Endothelial cell (in vitro differentiated cells): ENCODE data around the gene PRR13. TPM values are rescaled to one million over a fixed set of nuclear protein-coding genes. Genes with fewer than 3 reads are reported as not detected.
"Not testable (repeated sequence)": the region's sequence is repeated elsewhere in the genome, so short reads cannot be mapped to it uniquely, and the experiment has no call there.

Experiments used
- DNase-seq: peaks from one replicate; pipeline ENCODE4 v3.0.0; 2021; ENCODE audit warnings: low spot score
- H3K27ac Mint-ChIP-seq: one replicate; pipeline ENCODE4 v1.8.0; 2021; ENCODE audit warnings: mixed read lengths, inconsistent platforms; ENCODE audit not compliant: unreplicated experiment
- H3K27me3 Mint-ChIP-seq: one replicate; pipeline ENCODE4 v1.8.0; 2021; ENCODE audit warnings: mild to moderate bottlenecking, moderate library complexity, mixed read lengths, inconsistent platforms; ENCODE audit not compliant: unreplicated experiment
- H3K36me3 Mint-ChIP-seq: one replicate; pipeline ENCODE4 v1.8.0; 2021; ENCODE audit warnings: mild to moderate bottlenecking, low read depth, mixed read lengths, inconsistent platforms; ENCODE audit not compliant: unreplicated experiment
- H3K4me1 Mint-ChIP-seq: one replicate; pipeline ENCODE4 v1.8.0; 2021; ENCODE audit warnings: mild to moderate bottlenecking, mixed read lengths, inconsistent platforms; ENCODE audit not compliant: unreplicated experiment
- H3K4me3 Mint-ChIP-seq: one replicate; pipeline ENCODE4 v1.8.0; 2021; ENCODE audit warnings: mild to moderate bottlenecking, mixed read lengths, inconsistent platforms; ENCODE audit not compliant: unreplicated experiment
- H3K9me3 Mint-ChIP-seq: one replicate; pipeline ENCODE4 v1.8.0; 2021; ENCODE audit warnings: mixed read lengths, inconsistent platforms; ENCODE audit not compliant: unreplicated experiment
- total RNA-seq: library from RNA; stranded (reverse); fragmentation: NEBNext Ultra II Directional; extraction: Animal tissue kit (Norgen Biotek cat#: 25700); gene quantifications from one replicate; pipeline ENCODE4 v1.2.1, GENCODE V29; 2021; ENCODE audit not compliant: unreplicated experiment
- TF ChIP-seq, protein P1 (sequence below): fragments of 200-600 bp; sonication (generic); IDR thresholded peaks from one replicate; pipeline ENCODE4 v1.5.0; 2021; ENCODE audit warnings: antibody characterized with exemption; ENCODE audit not compliant: unreplicated experiment

Gene PRR13
- total RNA-seq, 1 donor from 2014 or later = 131 TPM

DNA sequence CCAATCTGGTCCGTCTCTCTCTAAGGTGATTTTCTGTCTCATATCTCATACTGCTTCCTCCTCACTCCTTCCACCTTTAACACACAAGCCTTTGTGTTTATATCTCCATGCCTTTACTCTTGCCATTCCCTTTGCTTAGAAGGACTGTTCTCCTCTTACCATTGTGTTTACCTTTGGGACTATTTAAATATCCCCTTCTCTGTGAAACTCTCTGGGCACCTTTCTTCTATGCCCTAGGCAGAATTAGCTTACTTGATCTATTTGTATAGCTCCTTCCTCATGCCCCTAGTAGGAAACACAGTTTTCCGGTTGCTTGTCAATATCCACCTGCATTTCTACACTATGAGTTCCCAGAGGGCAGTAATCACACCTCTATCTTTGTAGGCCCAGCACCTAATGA lies 21.8 kb upstream of the PRR13 start:
- peak overlapping the region; percentile 79 for H3K27ac Mint-ChIP-seq
- peaks cover 38% of the 10 kb centered on the region for H3K4me1 Mint-ChIP-seq
- no peak for DNase-seq
- H3K27me3 Mint-ChIP-seq = peaks cover 11% of the 10 kb centered on the region
- TF ChIP-seq, protein P1, sequence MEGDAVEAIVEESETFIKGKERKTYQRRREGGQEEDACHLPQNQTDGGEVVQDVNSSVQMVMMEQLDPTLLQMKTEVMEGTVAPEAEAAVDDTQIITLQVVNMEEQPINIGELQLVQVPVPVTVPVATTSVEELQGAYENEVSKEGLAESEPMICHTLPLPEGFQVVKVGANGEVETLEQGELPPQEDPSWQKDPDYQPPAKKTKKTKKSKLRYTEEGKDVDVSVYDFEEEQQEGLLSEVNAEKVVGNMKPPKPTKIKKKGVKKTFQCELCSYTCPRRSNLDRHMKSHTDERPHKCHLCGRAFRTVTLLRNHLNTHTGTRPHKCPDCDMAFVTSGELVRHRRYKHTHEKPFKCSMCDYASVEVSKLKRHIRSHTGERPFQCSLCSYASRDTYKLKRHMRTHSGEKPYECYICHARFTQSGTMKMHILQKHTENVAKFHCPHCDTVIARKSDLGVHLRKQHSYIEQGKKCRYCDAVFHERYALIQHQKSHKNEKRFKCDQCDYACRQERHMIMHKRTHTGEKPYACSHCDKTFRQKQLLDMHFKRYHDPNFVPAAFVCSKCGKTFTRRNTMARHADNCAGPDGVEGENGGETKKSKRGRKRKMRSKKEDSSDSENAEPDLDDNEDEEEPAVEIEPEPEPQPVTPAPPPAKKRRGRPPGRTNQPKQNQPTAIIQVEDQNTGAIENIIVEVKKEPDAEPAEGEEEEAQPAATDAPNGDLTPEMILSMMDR = no peak
- H3K4me3 Mint-ChIP-seq = peak overlapping the region; percentile 32
- peaks cover 4% of the 10 kb centered on the region for H3K36me3 Mint-ChIP-seq
- H3K9me3 Mint-ChIP-seq = no peaks in the 10 kb centered on the region

DNA sequence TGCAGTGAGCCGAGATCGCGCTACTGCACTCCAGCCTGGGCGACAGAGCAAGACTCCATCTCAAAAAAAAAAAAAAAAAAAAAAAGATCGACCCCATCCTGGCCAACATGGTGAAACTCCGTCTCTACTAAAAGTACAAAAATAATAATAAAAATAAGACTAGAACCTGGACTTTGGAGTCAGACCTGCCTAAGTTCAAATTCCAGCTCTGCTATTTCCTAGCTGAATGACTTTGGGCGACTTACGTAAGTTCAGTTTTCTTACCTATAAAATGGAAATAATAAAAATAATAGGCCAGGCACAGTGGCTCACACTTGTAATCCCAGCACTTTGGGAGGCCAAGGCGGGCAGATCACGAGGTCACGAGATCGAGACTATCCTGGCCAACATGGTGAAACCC lies 19.3 kb upstream of the PRR13 start:
- DNase-seq, H3K4me3 Mint-ChIP-seq, H3K9me3 Mint-ChIP-seq, H3K27ac Mint-ChIP-seq, H3K27me3 Mint-ChIP-seq, H3K36me3 Mint-ChIP-seq: not testable (repeated sequence)
- peaks cover 18% of the 10 kb centered on the region for H3K4me1 Mint-ChIP-seq

DNA sequence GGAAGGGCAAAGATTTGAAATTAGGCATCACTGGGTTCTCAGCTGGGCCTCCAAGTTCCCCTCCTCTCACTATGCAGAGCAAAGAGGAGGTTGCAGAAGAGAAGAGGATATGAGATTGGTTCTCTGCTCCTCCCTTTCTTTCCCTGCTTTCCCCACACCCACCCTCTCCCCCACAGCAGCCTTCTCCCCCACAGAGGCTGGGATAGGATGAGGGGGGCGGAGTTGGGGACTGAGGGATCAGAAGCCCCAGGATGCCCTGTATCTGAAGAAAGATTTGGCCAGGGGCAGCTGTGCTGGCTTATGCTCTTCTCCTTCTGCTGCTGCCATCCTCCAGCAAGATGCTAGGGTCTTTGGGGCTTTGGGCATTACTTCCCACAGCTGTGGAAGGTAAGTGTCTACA lies 17.9 kb upstream of the PRR13 start, which contains the start of gene AMHR2:
Gene AMHR2, plus strand, starts transcription at position 259 of the 400 bp plus-strand sequence. Its CDS starts 80 bp downstream, at position 339.
- Mint-ChIP-seq H3K4me1 (peaks cover 18% of the 10 kb centered on the region), H3K27me3 (peaks cover 7% of the 10 kb centered on the region), H3K27ac (peak within 1 kb of the TSS; percentile 24), H3K9me3 (no peaks in the 10 kb centered on the region), H3K4me3 (no peak within 1 kb of the TSS), H3K36me3 (peaks cover 4% of the 10 kb centered on the region)
- DNase-seq = no peak
- TF ChIP-seq, protein P1 = no peak

DNA sequence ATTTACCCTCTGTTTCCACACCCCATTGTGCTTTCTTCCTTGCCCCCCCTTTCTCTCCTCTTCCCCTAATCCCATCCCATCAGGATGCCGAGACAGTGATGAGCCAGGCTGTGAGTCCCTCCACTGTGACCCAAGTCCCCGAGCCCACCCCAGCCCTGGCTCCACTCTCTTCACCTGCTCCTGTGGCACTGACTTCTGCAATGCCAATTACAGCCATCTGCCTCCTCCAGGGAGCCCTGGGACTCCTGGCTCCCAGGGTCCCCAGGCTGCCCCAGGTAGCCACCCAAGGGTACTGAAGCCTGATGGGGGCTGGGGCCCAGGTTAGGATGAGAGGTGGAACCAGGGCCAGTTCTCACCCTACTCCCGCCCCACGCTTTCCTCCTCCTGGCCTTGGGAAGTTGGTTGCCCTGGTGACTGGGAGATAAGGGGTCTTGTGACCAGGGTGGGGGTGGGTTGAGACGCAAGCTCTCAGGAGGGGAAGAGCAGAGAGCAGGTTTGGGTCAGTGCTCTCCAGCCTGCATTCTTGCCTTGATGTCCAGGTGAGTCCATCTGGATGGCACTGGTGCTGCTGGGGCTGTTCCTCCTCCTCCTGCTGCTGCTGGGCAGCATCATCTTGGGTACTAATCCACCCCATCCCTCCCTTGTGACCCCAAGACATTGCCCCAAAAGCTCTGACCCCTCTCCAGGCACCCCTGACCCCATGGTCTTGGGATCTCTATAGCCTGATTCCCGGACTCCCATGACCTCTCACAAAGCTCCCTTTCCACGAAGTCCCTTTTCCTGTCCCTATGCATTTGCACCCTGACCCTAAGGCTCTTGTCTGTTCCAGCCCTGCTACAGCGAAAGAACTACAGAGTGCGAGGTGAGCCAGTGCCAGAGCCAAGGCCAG lies 16.7 kb upstream of the PRR13 start:
- Mint-ChIP-seq H3K27me3 (peaks cover 2% of the 10 kb centered on the region), H3K27ac (no peak overlapping the region), H3K36me3 (no peaks in the 10 kb centered on the region), H3K4me3 (no peak overlapping the region), H3K4me1 (peaks cover 8% of the 10 kb centered on the region), H3K9me3 (no peaks in the 10 kb centered on the region)
- TF ChIP-seq, protein P1 = no peak
- no peak for DNase-seq

DNA sequence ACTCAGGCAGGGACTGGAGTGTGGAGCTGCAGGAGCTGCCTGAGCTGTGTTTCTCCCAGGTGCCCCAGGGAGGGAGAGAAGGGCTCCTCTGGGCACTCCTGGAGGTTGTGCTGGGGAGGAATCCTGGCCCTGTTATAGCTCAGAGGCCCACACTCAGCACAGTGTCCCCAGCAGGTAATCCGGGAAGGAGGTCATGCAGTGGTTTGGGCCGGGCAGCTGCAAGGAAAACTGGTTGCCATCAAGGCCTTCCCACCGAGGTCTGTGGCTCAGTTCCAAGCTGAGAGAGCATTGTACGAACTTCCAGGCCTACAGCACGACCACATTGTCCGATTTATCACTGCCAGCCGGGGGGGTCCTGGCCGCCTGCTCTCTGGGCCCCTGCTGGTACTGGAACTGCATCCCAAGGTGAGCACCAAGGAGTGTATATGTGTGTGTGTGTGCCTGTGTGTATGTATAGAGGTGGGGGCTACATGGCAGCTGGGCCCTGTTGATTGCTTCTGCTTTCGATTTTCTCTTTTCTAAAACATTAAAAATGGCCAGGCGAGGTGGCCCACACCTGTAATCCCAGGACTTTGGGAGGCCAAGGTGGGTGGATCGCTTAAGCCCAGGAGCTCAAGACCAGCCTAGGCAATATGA lies 15.9 kb upstream of the PRR13 start:
- no peak for DNase-seq
- peaks cover 2% of the 10 kb centered on the region for H3K27me3 Mint-ChIP-seq
- H3K27ac Mint-ChIP-seq = no peak overlapping the region
- no peaks in the 10 kb centered on the region for H3K9me3 Mint-ChIP-seq
- H3K4me3 Mint-ChIP-seq = no peak overlapping the region
- H3K36me3 Mint-ChIP-seq = no peaks in the 10 kb centered on the region
- TF ChIP-seq, protein P1 = no peak
- H3K4me1 Mint-ChIP-seq = peaks cover 5% of the 10 kb centered on the region
